Measurements from ENCODE around the gene GTF2A1. TPM values are rescaled to one million over a fixed set of nuclear protein-coding genes. Genes with fewer than 3 reads are reported as not detected.

The GTF2A1 gene
- total RNA-seq, 1 experiment from 2014 or later: 13.9 TPM

DNA sequence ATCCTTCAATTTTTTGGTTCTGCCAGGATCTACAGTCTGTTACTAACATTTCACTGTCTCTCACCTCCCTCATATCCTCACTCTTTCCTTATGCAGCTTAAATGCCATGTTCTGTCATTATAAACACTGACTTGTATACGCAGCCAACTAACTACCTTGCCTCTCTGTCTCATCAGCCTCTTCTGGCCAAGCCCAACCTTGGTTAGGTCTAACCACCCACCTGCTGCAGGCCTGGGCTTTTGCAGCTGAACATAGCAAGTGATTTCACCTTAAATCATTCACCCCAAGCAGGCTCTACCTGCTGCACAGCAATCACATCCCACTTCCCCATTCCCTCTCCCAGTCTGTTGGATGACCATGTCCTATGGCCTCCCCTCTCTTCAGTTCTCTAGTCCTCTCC lies 91.5 kb downstream of the GTF2A1 start:
- no peak for DNase-seq
- TF ChIP-seq, protein P1, sequence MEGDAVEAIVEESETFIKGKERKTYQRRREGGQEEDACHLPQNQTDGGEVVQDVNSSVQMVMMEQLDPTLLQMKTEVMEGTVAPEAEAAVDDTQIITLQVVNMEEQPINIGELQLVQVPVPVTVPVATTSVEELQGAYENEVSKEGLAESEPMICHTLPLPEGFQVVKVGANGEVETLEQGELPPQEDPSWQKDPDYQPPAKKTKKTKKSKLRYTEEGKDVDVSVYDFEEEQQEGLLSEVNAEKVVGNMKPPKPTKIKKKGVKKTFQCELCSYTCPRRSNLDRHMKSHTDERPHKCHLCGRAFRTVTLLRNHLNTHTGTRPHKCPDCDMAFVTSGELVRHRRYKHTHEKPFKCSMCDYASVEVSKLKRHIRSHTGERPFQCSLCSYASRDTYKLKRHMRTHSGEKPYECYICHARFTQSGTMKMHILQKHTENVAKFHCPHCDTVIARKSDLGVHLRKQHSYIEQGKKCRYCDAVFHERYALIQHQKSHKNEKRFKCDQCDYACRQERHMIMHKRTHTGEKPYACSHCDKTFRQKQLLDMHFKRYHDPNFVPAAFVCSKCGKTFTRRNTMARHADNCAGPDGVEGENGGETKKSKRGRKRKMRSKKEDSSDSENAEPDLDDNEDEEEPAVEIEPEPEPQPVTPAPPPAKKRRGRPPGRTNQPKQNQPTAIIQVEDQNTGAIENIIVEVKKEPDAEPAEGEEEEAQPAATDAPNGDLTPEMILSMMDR (conservative IDR thresholded peaks at IDR 0.05): no peak
- no peak for TF ChIP-seq EZH2 (IDR thresholded peaks at IDR 0.05; ENCODE audit: low read depth)
- Histone ChIP-seq H4K20me1 (ENCODE audit: insufficient read depth) (no peaks in the 10 kb centered on the region), H3F3A (ENCODE audit: insufficient read depth, low read depth) (no peaks in the 10 kb centered on the region), H2AFZ (no peak overlapping the region), H3K27me3 (ENCODE audit: insufficient read depth, low read depth) (peaks cover 16% of the 10 kb centered on the region), H3K4me3 (no peak overlapping the region), H3K36me3 (ENCODE audit: low read depth) (no peaks in the 10 kb centered on the region), H3K4me2 (no peak overlapping the region), H3K79me2 (ENCODE audit: low read depth) (no peaks in the 10 kb centered on the region), H3K4me1 (replicated peaks; ENCODE audit: insufficient read depth) (no peaks in the 10 kb centered on the region), H3K9me3 (ENCODE audit: insufficient read depth, low read depth) (no peaks in the 10 kb centered on the region), H3K9me2 (ENCODE audit: insufficient read depth) (no peaks in the 10 kb centered on the region), H3K27ac (no peak overlapping the region)
- POLR2A ChIA-PET (ENCODE audit: unreplicated experiment): no interaction called here
- CTCF ChIA-PET: no interaction called here
- BruUV-seq (replicated peaks): no TSS peak
- intact Hi-C loops (cut with micrococcal nuclease; ENCODE audit: unreplicated experiment): no loop called here

DNA sequence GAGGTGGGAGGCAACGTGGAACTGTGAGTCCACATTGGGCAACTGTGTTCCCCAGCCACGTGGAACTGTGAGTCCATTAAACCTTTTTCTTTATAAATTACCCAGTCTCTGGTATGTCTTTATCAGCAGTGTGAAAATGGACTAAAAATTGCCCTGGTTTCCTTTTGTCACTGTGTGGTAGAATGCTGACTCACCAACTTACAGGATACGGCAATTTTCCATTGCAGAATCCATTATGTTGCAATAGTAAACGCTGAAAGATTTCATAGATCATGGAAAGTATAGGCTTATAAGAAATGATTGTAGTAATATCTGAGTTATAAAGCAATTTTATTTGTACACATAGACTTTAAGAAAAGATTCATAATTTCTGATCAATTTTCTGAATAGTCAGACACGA lies 93.0 kb downstream of the GTF2A1 start:
- peaks cover 5% of the 10 kb centered on the region; the same call in 1 of the 2 replicates for H3K27me3 ChIP-seq (ENCODE audit: insufficient read depth, low read depth)
- H3K36me3 ChIP-seq (ENCODE audit: low read depth): no peaks in the 10 kb centered on the region
- H3K4me2 ChIP-seq: no peak overlapping the region
- H3K4me1 ChIP-seq (replicated peaks; ENCODE audit: insufficient read depth): no peaks in the 10 kb centered on the region
- ChIA-PET POLR2A (ENCODE audit: unreplicated experiment) (no interaction called here), CTCF (no interaction called here)
- no TSS peak for BruUV-seq (replicated peaks)
- intact Hi-C loops (cut with micrococcal nuclease; ENCODE audit: unreplicated experiment): no loop called here
- H3K9me2 ChIP-seq (ENCODE audit: insufficient read depth): no peaks in the 10 kb centered on the region
- no peaks in the 10 kb centered on the region for H4K20me1 ChIP-seq (ENCODE audit: insufficient read depth)
- no peak for DNase-seq
- no peaks in the 10 kb centered on the region for H3K79me2 ChIP-seq (ENCODE audit: low read depth)
- no peaks in the 10 kb centered on the region for H3F3A ChIP-seq (ENCODE audit: insufficient read depth, low read depth)
- TF ChIP-seq, protein P1 (conservative IDR thresholded peaks at IDR 0.05): no peak
- TF ChIP-seq EZH2 (IDR thresholded peaks at IDR 0.05; ENCODE audit: low read depth): no peak
- no peaks in the 10 kb centered on the region for H3K9me3 ChIP-seq (ENCODE audit: insufficient read depth, low read depth)
- H3K4me3 ChIP-seq: no peak overlapping the region
- no peak overlapping the region for H2AFZ ChIP-seq
- no peak overlapping the region for H3K27ac ChIP-seq

GRCh38 chr14:81125536-81125935 lies 95.2 kb downstream of the GTF2A1 start:
- Histone ChIP-seq H2AFZ (no peak overlapping the region), H3K4me3 (no peak overlapping the region), H4K20me1 (ENCODE audit: insufficient read depth) (no peaks in the 10 kb centered on the region), H3K9me2 (ENCODE audit: insufficient read depth) (no peaks in the 10 kb centered on the region), H3K4me1 (replicated peaks; ENCODE audit: insufficient read depth) (no peaks in the 10 kb centered on the region), H3F3A (ENCODE audit: insufficient read depth, low read depth) (no peaks in the 10 kb centered on the region), H3K4me2 (no peak overlapping the region), H3K9me3 (ENCODE audit: insufficient read depth, low read depth) (no peaks in the 10 kb centered on the region), H3K79me2 (ENCODE audit: low read depth) (no peaks in the 10 kb centered on the region), H3K27me3 (ENCODE audit: insufficient read depth, low read depth) (no peaks in the 10 kb centered on the region), H3K36me3 (ENCODE audit: low read depth) (no peaks in the 10 kb centered on the region), H3K27ac (no peak overlapping the region)
- no peak for DNase-seq
- CTCF ChIA-PET: no interaction called here
- POLR2A ChIA-PET (ENCODE audit: unreplicated experiment): no interaction called here
- intact Hi-C loops (cut with micrococcal nuclease; ENCODE audit: unreplicated experiment): no loop called here
- no peak for TF ChIP-seq EZH2 (IDR thresholded peaks at IDR 0.05; ENCODE audit: low read depth)
- TF ChIP-seq, protein P1 (conservative IDR thresholded peaks at IDR 0.05): no peak
- no TSS peak for BruUV-seq (replicated peaks)

Other genes with a start within 250 kb of the GTF2A1 start
- gene STON2, start 179.4 kb upstream of the GTF2A1 start, total RNA-seq (2021): 6.2 and 9.1 TPM in 2 replicates

Data from PC-9 (cell line).